ENCODE data around the gene ADPRM.

DNA sequence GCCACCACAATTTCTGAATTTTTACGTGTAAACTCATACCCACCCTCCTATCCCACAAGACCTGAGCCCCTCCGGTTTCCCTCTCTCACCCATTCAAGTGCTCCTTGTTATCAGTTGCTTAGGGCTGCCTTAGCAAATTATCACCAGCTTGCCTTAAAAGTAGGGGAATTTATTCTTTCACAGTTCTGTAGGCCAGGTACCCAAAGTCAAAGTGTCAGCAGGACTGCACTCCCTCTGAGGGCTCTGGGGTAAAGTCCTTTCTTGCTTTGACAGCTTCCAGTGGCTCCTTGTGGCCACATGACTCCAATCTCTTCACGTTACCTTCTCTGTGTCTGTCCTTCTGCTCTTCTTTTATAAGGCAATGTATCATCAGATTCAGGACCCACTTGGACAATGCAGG, 40.3 kb downstream of the ADPRM start:
- TF ChIP-seq JUN (IDR thresholded peaks at IDR 0.05; ENCODE audit: borderline replicate concordance, insufficient read depth, insufficient read length, low read depth) (no peak), CTCF (IDR thresholded peaks at IDR 0.05; ENCODE audit: extremely low read depth in 1 of 2, insufficient read depth in 1 of 2, low read depth in 1 of 2, low read length in 2 of 2) (no peak), POLR2A (IDR thresholded peaks at IDR 0.05; ENCODE audit: low read depth, low read length) (no peak), EZH2 (IDR thresholded peaks at IDR 0.05; ENCODE audit: borderline replicate concordance, low read depth, low read length, severe bottlenecking) (no peak), MAX (IDR thresholded peaks at IDR 0.05; ENCODE audit: insufficient read depth, insufficient read length) (no peak), POLR2AphosphoS5 (IDR thresholded peaks at IDR 0.05; ENCODE audit: insufficient read depth, low read depth, low read length) (no peak), FOS (IDR thresholded peaks at IDR 0.05; ENCODE audit: borderline replicate concordance, insufficient read depth, low read length) (no peak)

All from endothelial cell of umbilical vein (primary cell).